HG03460 (cell line): ENCODE results near the gene DNM1.
"Not testable (repeated sequence)": the region's sequence is repeated elsewhere in the genome, so short reads cannot be mapped to it uniquely, and the experiment has no call there.

Experiments
- ATAC-seq: cut with Tn5 transposase; IDR thresholded peaks from one replicate; pipeline ENCODE4 v1.9.1; 2021; ENCODE audit not compliant: unreplicated experiment

DNM1 gene

GRCh38 chr9:128175726-128176125 is 27.5 kb upstream of the DNM1 start:
- no peak for ATAC-seq

- ATAC-seq, result no peak
Measured at GRCh38 chr9:128178806-128179431, 24.3 kb upstream of the DNM1 start.

GRCh38 chr9:128180001-128180400 is 23.2 kb upstream of the DNM1 start:
- no peak for ATAC-seq

- ATAC-seq, result no peak
Measured at GRCh38 chr9:128180447-128180846, 22.7 kb upstream of the DNM1 start.

- ATAC-seq, result not testable (repeated sequence)
Measured at GRCh38 chr9:128181480-128181879, 21.7 kb upstream of the DNM1 start.

GRCh38 chr9:128182893-128183588 is 20.1 kb upstream of the DNM1 start:
- ATAC-seq, result no peak

GRCh38 chr9:128185979-128186965 is 16.9 kb upstream of the DNM1 start:
- ATAC-seq, result no peak

- ATAC-seq, result no peak
Measured at GRCh38 chr9:128187361-128187760, 15.8 kb upstream of the DNM1 start.

- ATAC-seq, result no peak
Measured at GRCh38 chr9:128188209-128188608, 15.0 kb upstream of the DNM1 start.

- ATAC-seq, result no peak
Measured at GRCh38 chr9:128190013-128190412, 13.2 kb upstream of the DNM1 start.

GRCh38 chr9:128190516-128191405 is 12.4 kb upstream of the DNM1 start:
- ATAC-seq, result peak; percentile 15

- ATAC-seq, result peak; percentile 75
Measured at GRCh38 chr9:128191406-128192046, 11.7 kb upstream of the DNM1 start, which contains the start of gene CIZ1. TSS of gene CIZ1 (minus strand) at chr9:128191572. CDS start at chr9:128190857, 715 bp downstream.

GRCh38 chr9:128192601-128193371 is 10.4 kb upstream of the DNM1 start:
- no peak for ATAC-seq

- no peak for ATAC-seq
Measured at GRCh38 chr9:128193469-128194096, 9.6 kb upstream of the DNM1 start.

- no peak for ATAC-seq
Measured at GRCh38 chr9:128201441-128202369, 1.5 kb upstream of the DNM1 start.

GRCh38 chr9:128202648-128203023 is 543 bp upstream of the DNM1 start:
- ATAC-seq, result no peak

GRCh38 chr9:128203707-128204551 is 750 bp downstream of the DNM1 start:
- ATAC-seq, result no peak
